ENCODE measurements around the gene GLDN. TPM values are rescaled to one million over a fixed set of nuclear protein-coding genes. Genes with fewer than 3 reads are reported as not detected.

Gene GLDN
- total and polyA plus RNA-seq, 2 donors from 2014 or later, result 0.71 to 4.0 TPM

GRCh38 chr15:51310064-51310463, 31.4 kb upstream of the GLDN start:
- Histone ChIP-seq H3K36me3 (ENCODE audit: control insufficient read depth in 2 of 3, insufficient read depth in 3 of 3, low read length in 3 of 3) (no peaks in the 10 kb centered on the region), H3K4me1 (ENCODE audit: control insufficient read depth in 2 of 3, insufficient read depth in 2 of 3, low read depth in 1 of 3, low read length in 3 of 3) (no peaks in the 10 kb centered on the region), H3K4me3 (ENCODE audit: low read length in 3 of 3) (no peak overlapping the region), H3K27ac (ENCODE audit: low read depth in 2 of 2, low read length in 2 of 2) (no peak overlapping the region), H3K9me3 (ENCODE audit: control insufficient read depth in 2 of 3, insufficient read depth in 1 of 3, low read length in 3 of 3) (no peaks in the 10 kb centered on the region), H3K27me3 (ENCODE audit: control insufficient read depth, insufficient read depth, low read length) (no peaks in the 10 kb centered on the region), H3K9ac (ENCODE audit: low read length in 3 of 3) (no peak overlapping the region)
- no peak for TF ChIP-seq CTCF (IDR thresholded peaks at IDR 0.05; ENCODE audit: borderline replicate concordance, extremely low read depth, insufficient read depth)
- FAIRE-seq (no peak), DNase-seq (no peak)
- intact Hi-C loops (cut with DNase I), result no loop called here

- H3K9me3 ChIP-seq (ENCODE audit: control insufficient read depth in 2 of 3, insufficient read depth in 1 of 3, low read length in 3 of 3), result no peaks in the 10 kb centered on the region
- intact Hi-C loops (cut with DNase I), result no loop called here
- no peak for TF ChIP-seq CTCF (IDR thresholded peaks at IDR 0.05; ENCODE audit: borderline replicate concordance, extremely low read depth, insufficient read depth)
- no peaks in the 10 kb centered on the region for H3K4me1 ChIP-seq (ENCODE audit: control insufficient read depth in 2 of 3, insufficient read depth in 2 of 3, low read depth in 1 of 3, low read length in 3 of 3)
- H3K9ac ChIP-seq (ENCODE audit: low read length in 3 of 3), result no peak overlapping the region
- no peak for FAIRE-seq
- DNase-seq, result no peak
- H3K36me3 ChIP-seq (ENCODE audit: control insufficient read depth in 2 of 3, insufficient read depth in 3 of 3, low read length in 3 of 3), result no peaks in the 10 kb centered on the region
- H3K4me3 ChIP-seq (ENCODE audit: low read length in 3 of 3), result no peak overlapping the region
- no peaks in the 10 kb centered on the region for H3K27me3 ChIP-seq (ENCODE audit: control insufficient read depth, insufficient read depth, low read length)
- H3K27ac ChIP-seq (ENCODE audit: low read depth in 2 of 2, low read length in 2 of 2), result no peak overlapping the region
Observed at GRCh38 chr15:51311510-51311909, 29.9 kb upstream of the GLDN start.

- intact Hi-C loops (cut with DNase I), result no loop called here
- H3K27ac ChIP-seq (ENCODE audit: low read depth in 2 of 2, low read length in 2 of 2), result no peak overlapping the region
- H3K9me3 ChIP-seq (ENCODE audit: control insufficient read depth in 2 of 3, insufficient read depth in 1 of 3, low read length in 3 of 3), result no peaks in the 10 kb centered on the region
- no peaks in the 10 kb centered on the region for H3K27me3 ChIP-seq (ENCODE audit: control insufficient read depth, insufficient read depth, low read length)
- no peak for DNase-seq
- no peaks in the 10 kb centered on the region for H3K4me1 ChIP-seq (ENCODE audit: control insufficient read depth in 2 of 3, insufficient read depth in 2 of 3, low read depth in 1 of 3, low read length in 3 of 3)
- H3K36me3 ChIP-seq (ENCODE audit: control insufficient read depth in 2 of 3, insufficient read depth in 3 of 3, low read length in 3 of 3), result no peaks in the 10 kb centered on the region
- FAIRE-seq, result no peak
- H3K4me3 ChIP-seq (ENCODE audit: low read length in 3 of 3), result no peak overlapping the region
- TF ChIP-seq CTCF (IDR thresholded peaks at IDR 0.05; ENCODE audit: borderline replicate concordance, extremely low read depth, insufficient read depth), result no peak
- no peak overlapping the region for H3K9ac ChIP-seq (ENCODE audit: low read length in 3 of 3)
Observed at GRCh38 chr15:51312166-51313073, 29.0 kb upstream of the GLDN start.

All from kidney (tissue), 14 donors.